CD14-positive monocyte (primary cell): Measurements from ENCODE around the gene ARPC5L. TPM values are rescaled to one million over a fixed set of nuclear protein-coding genes. Genes with fewer than 3 reads are reported as not detected.

Experiments used
- DNase-seq, 3 donors: peaks; one replicate each; pipeline ENCODE4 v3.0.0-alpha.2; 2011 to 2022
- H2AFZ ChIP-seq: 2 replicates; pipeline ENCODE4 v1.6.0; 2012; ENCODE audit warnings: mild to moderate bottlenecking, low read depth, low read length, inconsistent platforms; ENCODE audit not compliant: insufficient read depth, poor library complexity, severe bottlenecking
- H3K27ac ChIP-seq, 2 donors: 1 replicate in 1 of 2; 2 replicates in 1 of 2; pipeline ENCODE4 v1.5.1; 2012 to 2013; ENCODE audit warnings: low read length in 2 of 2, control low read depth in 1 of 2, inconsistent platforms in 1 of 2, low read depth in 1 of 2, mild to moderate bottlenecking in 1 of 2
- H3K27me3 ChIP-seq, 2 donors: one replicate each; pipeline versions ENCODE4 v1.6.0 to v1.6.1; 2011 to 2013; ENCODE audit warnings: low read length in 2 of 2; ENCODE audit not compliant: control insufficient read depth in 2 of 2, insufficient read depth in 2 of 2
- H3K36me3 ChIP-seq, 2 donors: replicated peaks in 1 of 2; 1 replicate in 1 of 2; 2 replicates in 1 of 2; pipeline versions ENCODE4 v1.5.1 to v1.6.1; 2012 to 2013; ENCODE audit warnings: low read length in 2 of 2, control low read depth in 1 of 2, inconsistent platforms in 1 of 2, mild to moderate bottlenecking in 1 of 2; ENCODE audit not compliant: insufficient read depth in 2 of 2, control insufficient read depth in 1 of 2
- H3K4me1 ChIP-seq, 2 donors: 1 replicate in 1 of 2; 2 replicates in 1 of 2; pipeline versions ENCODE4 v1.5.1 to v1.6.1; 2012 to 2013; ENCODE audit warnings: low read length in 2 of 2, control low read depth in 1 of 2, inconsistent platforms in 1 of 2, mild to moderate bottlenecking in 1 of 2, moderate library complexity in 1 of 2; ENCODE audit not compliant: insufficient read depth in 2 of 2, control insufficient read depth in 1 of 2
- H3K4me2 ChIP-seq: replicated peaks from 2 replicates; pipeline ENCODE3; 2012; ENCODE audit warnings: low read length, moderate library complexity, mild to moderate bottlenecking; ENCODE audit not compliant: poor library complexity, severe bottlenecking; ENCODE audit errors: extremely low read depth
- H3K4me3 ChIP-seq, 3 experiments: fragments of 200-600 bp in 1 of 3; sonication (generic) in 1 of 3; replicated peaks in 1 of 3; 1 replicate in 2 of 3; 2 replicates in 1 of 3; pipeline ENCODE4 v1.5.1; 2011 to 2013; ENCODE audit warnings: low read length in 3 of 3, mild to moderate bottlenecking in 3 of 3, control low read depth in 2 of 3, low read depth in 2 of 3, inconsistent platforms in 1 of 3, moderate library complexity in 1 of 3
- H3K79me2 ChIP-seq: 2 replicates; pipeline ENCODE4 v1.6.0; 2012; ENCODE audit warnings: mild to moderate bottlenecking, control low read depth, inconsistent platforms, low read length, moderate library complexity; ENCODE audit not compliant: insufficient read depth
- H3K9ac ChIP-seq: 2 replicates; pipeline ENCODE4 v1.6.0; 2017; ENCODE audit warnings: low read length, mild to moderate bottlenecking; ENCODE audit not compliant: insufficient read depth, poor library complexity, severe bottlenecking
- H3K9me3 ChIP-seq, 2 donors: replicated peaks in 1 of 2; 1 replicate in 1 of 2; 2 replicates in 1 of 2; pipeline versions ENCODE4 v1.5.1 to v1.6.1; 2012 to 2013; ENCODE audit warnings: low read length in 2 of 2, control low read depth in 1 of 2; ENCODE audit not compliant: control insufficient read depth in 1 of 2, insufficient read depth in 1 of 2
- H4K20me1 ChIP-seq: 2 replicates; pipeline ENCODE4 v1.6.0; 2012; ENCODE audit warnings: mild to moderate bottlenecking, low read length, control low read depth, moderate library complexity; ENCODE audit not compliant: insufficient read depth
- H3K27ac Mint-ChIP-seq, 7 donors: one replicate each; pipeline ENCODE4 v1.8.0; 2020; ENCODE audit warnings: mild to moderate bottlenecking in 7 of 7, mixed read lengths in 7 of 7, moderate library complexity in 6 of 7, inconsistent platforms in 2 of 7
- H3K27me3 Mint-ChIP-seq, 3 donors: one replicate each; pipeline ENCODE4 v1.8.0; 2021 to 2022; ENCODE audit warnings: low read depth in 3 of 3, mild to moderate bottlenecking in 3 of 3, mixed read lengths in 3 of 3, moderate library complexity in 3 of 3, inconsistent platforms in 1 of 3
- H3K36me3 Mint-ChIP-seq, 2 donors: one replicate each; pipeline ENCODE4 v1.8.0; 2020; ENCODE audit warnings: mixed read lengths in 2 of 2, inconsistent platforms in 1 of 2, mild to moderate bottlenecking in 1 of 2
- H3K4me1 Mint-ChIP-seq: one replicate; pipeline ENCODE4 v1.8.0; 2020; ENCODE audit warnings: mild to moderate bottlenecking, mixed read lengths
- H3K4me3 Mint-ChIP-seq, 2 donors: one replicate each; pipeline ENCODE4 v1.8.0; 2020; ENCODE audit warnings: mild to moderate bottlenecking in 2 of 2, mixed read lengths in 2 of 2, moderate library complexity in 1 of 2
- H3K9me3 Mint-ChIP-seq, 7 donors: one replicate each; pipeline ENCODE4 v1.8.0; 2020 to 2022; ENCODE audit warnings: mixed read lengths in 7 of 7, mild to moderate bottlenecking in 6 of 7, moderate library complexity in 6 of 7, inconsistent platforms in 2 of 7
- WGBS: methylation state at CpG from one replicate; pipeline ENCODE4 v1.1.5; 2013; ENCODE audit warnings: missing lambda C conversion rate; ENCODE audit not compliant: insufficient coverage; 5-methylcytosine and 5-hydroxymethylcytosine counted together
- intact Hi-C, 2 donors: fragments of 100-400 bp; cut with micrococcal nuclease; formaldehyde crosslinking; loops; one replicate each; pipeline versions ENCODE4 v1.15.0 to v1.15.1; 2023
- polyA plus RNA-seq, 3 donors: library from polyadenylated mRNA; depleted of rRNA in 1 of 3; unstranded in 2 of 3; stranded (reverse) in 1 of 3; fragments of 300-500 nt in 2 of 3; fragments of >200 nt in 1 of 3; fragmentation: Illumina TruSeq in 2 of 3; gene quantifications; 1 replicate in 2 of 3; 2 replicates in 1 of 3; pipeline ENCODE4 v1.2.3, GENCODE V29; 2012 to 2021
- TF ChIP-seq, protein P1 (sequence below): fragments of 200-600 bp; IDR thresholded peaks from one replicate; pipeline ENCODE4 v1.8.0; 2022; ENCODE audit warnings: antibody characterized with exemption, mild to moderate bottlenecking

The ARPC5L gene
- polyA plus RNA-seq, 3 donors = 16.0 to 35.2 (median 20.7) TPM

DNA sequence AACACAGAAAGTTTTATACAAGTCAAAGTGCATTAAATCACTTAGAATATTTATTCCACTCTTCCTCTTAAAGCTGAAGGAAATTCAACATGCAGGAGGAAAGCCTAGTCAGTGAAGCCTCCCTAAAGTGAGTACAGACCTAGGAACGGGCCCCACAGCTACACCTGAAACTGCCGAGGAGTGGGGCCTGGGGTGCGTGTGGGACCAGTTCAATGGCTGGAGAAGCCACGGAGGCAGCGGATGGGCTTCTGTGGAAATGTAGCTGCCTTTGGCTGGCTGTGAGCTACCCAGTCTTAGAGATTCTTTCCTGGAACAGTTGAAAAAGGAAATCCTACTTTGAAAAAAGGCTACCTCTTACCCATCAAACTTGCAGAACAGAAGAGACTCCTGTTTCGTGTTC is 16.6 kb downstream of the ARPC5L start:
- H3K4me2 ChIP-seq = no peak overlapping the region
- Mint-ChIP-seq H3K27ac (no peak overlapping the region), H3K9me3 (no peaks in the 10 kb centered on the region), H3K4me3 (no peak overlapping the region), H3K27me3 (peaks cover 0 to 1% (median 0%) of the 10 kb centered on the region in 3 donors), H3K36me3 (peaks cover 82 to 93% of the 10 kb centered on the region in 2 donors), H3K4me1 (no peaks in the 10 kb centered on the region)
- TF ChIP-seq, protein P1, sequence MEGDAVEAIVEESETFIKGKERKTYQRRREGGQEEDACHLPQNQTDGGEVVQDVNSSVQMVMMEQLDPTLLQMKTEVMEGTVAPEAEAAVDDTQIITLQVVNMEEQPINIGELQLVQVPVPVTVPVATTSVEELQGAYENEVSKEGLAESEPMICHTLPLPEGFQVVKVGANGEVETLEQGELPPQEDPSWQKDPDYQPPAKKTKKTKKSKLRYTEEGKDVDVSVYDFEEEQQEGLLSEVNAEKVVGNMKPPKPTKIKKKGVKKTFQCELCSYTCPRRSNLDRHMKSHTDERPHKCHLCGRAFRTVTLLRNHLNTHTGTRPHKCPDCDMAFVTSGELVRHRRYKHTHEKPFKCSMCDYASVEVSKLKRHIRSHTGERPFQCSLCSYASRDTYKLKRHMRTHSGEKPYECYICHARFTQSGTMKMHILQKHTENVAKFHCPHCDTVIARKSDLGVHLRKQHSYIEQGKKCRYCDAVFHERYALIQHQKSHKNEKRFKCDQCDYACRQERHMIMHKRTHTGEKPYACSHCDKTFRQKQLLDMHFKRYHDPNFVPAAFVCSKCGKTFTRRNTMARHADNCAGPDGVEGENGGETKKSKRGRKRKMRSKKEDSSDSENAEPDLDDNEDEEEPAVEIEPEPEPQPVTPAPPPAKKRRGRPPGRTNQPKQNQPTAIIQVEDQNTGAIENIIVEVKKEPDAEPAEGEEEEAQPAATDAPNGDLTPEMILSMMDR = no peak
- no peak overlapping the region for H2AFZ ChIP-seq
- no peak for DNase-seq
- no peak overlapping the region for H3K4me3 ChIP-seq
- no peaks in the 10 kb centered on the region for H3K9me3 ChIP-seq
- no peaks in the 10 kb centered on the region for H3K4me1 ChIP-seq
- no peak overlapping the region for H3K9ac ChIP-seq
- no peak overlapping the region for H3K27ac ChIP-seq
- WGBS = 97% methylated on average over 4 of the region's 6 CpGs
- H3K27me3 ChIP-seq = no peaks in the 10 kb centered on the region
- peaks cover 38% of the 10 kb centered on the region for H4K20me1 ChIP-seq
- peaks cover 90 to 100% of the 10 kb centered on the region in 2 donors for H3K36me3 ChIP-seq
- intact Hi-C loops = no loop called here
- H3K79me2 ChIP-seq = peaks cover 26% of the 10 kb centered on the region

DNA sequence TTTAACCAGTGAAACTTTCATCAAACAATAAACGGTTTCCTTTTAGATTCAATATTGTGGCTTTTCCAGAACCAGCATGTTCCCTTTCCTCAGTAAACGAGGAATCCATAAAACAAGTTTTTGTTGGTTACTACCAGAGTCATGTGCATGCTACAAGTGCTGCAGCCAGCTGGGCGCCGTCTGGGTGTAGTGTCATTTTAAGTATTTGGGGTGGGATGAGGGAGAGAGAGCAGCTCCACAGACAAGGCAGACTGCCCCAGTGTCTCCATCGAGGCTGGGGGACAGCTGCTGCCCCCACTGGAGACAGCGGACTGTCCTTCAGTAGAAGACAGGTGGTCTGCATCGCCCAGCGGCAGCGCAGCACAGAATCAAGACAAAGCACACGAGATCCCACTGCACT is 17.3 kb downstream of the ARPC5L start:
- no peak overlapping the region for H2AFZ ChIP-seq
- no peak overlapping the region for H3K9ac ChIP-seq
- DNase-seq = no peak
- H3K27me3 ChIP-seq = no peaks in the 10 kb centered on the region
- peaks cover 83 to 99% of the 10 kb centered on the region in 2 donors for H3K36me3 ChIP-seq
- TF ChIP-seq, protein P1 = no peak
- H4K20me1 ChIP-seq = peaks cover 31% of the 10 kb centered on the region
- H3K27ac ChIP-seq = no peak overlapping the region
- no peaks in the 10 kb centered on the region for H3K9me3 Mint-ChIP-seq
- peaks cover 0 to 1% (median 0%) of the 10 kb centered on the region in 3 donors for H3K27me3 Mint-ChIP-seq
- no peak overlapping the region for H3K4me2 ChIP-seq
- intact Hi-C loops = no loop called here
- peaks cover 19% of the 10 kb centered on the region for H3K79me2 ChIP-seq
- peaks cover 81 to 94% of the 10 kb centered on the region in 2 donors for H3K36me3 Mint-ChIP-seq
- H3K4me1 ChIP-seq = no peaks in the 10 kb centered on the region
- WGBS = 96% methylated on average over 7 of the region's 10 CpGs
- peak overlapping the region in 3 of 7 donors; percentile 41 to 54 (median 46) for H3K27ac Mint-ChIP-seq
- no peaks in the 10 kb centered on the region for H3K4me1 Mint-ChIP-seq
- no peak overlapping the region for H3K4me3 Mint-ChIP-seq
- H3K4me3 ChIP-seq = no peak overlapping the region
- no peaks in the 10 kb centered on the region for H3K9me3 ChIP-seq
